GM19452 (cell line): ENCODE results near the gene TMEM181.
"Not testable (repeated sequence)": the region's sequence is repeated elsewhere in the genome, so short reads cannot be mapped to it uniquely, and the experiment has no call there.

ENCODE experiments used
- ATAC-seq: cut with Tn5 transposase; IDR thresholded peaks from one replicate; pipeline ENCODE4 v1.9.1; 2021; ENCODE audit not compliant: unreplicated experiment

TMEM181 gene

DNA sequence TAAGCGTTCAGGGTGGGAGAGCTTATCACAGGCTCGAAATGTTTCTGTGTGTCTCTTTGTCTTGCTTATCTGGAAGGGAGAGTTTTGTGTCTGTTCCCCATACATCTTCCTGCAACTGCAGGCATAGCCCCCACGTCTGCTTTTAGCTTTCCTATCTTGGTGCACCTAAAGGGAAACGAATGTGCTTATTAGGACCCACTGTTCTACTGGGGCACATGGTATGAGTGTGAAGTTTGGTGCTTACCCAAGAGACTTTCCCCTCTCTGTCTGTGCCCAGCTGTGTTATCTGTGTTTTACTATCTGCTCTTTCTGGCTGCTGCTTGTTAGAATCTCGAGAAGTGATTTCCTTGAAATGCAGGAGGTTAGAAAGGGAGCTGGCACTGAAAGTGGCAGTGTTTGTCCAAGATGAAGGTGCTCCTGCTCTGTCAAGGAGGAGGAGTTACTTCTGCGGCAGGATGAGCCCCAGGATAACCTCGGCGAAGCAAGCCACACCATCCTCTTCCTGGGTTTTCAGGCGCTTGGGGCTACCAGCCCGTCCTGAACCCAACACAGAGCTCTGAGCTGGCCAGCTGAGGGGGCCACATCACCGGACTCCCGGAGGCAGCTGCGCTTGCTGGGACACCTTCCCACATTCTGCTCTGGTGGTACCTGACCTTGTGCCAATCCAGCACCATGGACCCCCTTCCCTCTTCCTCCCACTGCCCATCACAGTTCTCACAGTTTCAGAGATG, 61.2 kb downstream of the TMEM181 start:
- no peak for ATAC-seq

DNA sequence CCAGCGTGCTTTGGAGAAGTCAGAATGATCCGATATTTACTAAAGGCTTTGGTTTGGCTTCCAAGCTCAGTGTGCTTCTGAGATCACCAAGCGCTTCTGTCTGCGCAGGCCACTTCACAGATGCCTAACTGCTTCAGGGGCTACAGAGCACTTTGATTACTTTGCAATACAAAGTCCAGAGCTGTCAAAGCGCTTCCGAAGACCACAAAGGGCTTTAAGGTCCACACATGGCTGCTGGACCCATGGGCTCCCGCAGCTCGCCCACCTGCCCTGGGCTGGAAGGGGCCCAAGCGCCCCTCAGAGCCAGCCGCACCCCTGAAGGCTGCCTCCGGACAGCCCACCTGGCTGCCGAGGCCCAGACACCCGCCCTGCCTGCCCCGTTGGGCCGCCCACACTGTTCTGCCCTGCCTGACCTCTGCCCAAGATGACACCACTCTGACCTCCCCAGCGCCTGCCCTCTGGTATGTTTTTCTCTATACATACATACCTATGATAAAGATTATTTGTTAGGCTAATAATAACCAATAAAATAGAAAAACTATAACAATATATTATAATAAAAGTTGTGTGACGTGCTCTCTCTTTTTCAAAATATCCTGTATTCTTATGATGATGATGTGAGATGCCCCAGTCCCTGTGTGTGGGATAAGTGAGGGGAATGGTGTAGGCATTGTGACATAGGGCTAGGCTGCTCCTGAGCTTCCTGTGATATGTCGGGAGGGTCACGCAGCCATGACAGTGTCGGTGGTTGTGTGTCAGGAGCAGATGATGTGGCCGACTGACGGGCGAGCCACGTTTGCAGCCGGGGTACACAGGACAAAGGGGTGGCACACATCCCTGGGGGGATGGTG, 62.0 kb downstream of the TMEM181 start:
- ATAC-seq: no peak

DNA sequence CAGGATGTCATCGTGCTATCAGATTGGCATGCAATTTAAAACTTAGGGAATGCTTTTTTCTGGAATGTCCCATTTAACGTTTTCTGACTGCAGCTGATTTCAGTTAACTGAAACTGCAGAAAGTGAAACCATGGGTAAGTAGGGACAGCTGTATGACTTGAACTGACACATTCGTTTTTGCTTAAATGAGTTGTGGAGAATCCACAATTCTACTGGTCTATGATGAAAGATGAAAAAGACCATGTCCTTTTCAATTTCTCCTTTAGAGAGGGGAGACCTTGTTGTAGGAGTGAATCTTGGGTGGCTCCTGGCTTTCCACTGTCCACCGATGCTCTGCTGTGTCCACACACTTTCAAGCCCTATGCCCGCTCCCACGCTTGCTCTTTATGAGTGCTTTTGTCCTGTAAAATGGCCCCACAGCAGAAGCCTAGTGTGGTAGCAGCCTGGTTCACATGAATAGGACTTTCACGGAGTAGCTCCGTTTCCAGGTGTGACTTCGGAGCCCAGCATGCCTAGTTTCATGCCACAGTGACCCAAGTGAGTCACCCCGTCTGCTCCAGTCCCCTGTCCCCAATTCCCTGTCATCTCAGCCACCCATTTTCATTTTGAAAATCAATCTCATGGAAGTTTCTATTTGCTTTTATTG, 62.8 kb downstream of the TMEM181 start:
- ATAC-seq: no peak

DNA sequence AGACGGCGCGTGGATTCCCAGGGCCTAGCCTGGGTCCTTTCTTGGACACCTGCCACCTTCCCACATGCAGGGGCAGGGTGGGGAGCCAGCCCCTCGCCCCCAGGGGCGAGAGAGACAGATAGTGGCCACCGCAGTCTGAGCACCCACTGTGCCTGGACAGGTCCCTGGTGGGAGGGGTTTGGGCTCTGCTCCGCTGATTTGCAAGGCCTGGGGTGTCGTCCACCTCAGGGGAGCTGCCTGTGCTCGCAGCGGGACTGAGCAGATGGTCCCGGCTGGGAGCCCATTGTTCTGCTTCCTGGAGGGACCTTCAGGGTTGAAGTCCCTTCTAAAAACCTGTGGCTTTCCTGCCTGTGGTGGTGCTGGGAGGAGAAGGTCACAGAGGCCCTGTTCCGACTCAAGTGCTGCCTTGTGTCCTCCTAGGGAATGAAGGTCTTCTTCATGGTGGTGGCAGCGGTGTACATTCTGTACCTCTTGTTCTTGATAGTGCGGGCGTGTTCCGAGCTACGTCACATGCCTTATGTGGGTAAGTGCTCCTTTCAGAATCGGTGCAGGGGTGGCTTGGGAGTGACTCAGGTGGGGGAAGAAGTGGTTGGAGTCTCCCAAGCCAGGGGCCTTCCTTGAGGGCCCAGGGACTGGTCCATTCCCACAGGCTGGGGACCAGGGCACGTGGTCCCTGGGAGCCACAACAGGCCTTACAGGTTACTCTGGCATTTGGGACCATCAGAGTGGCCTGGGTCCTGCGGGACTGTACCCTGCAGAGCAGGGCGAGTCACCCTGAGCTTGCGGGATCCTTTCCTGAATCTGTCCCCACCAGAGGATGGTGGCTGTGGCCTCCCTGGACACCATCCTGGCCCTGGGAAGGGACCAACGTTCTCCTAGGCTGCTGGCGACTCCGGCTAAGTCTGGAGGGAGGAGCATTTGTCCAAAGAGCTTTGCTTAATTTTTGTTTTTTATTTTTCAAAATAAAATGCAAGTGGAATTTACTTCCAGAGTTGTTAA, 65.1 kb downstream of the TMEM181 start:
- ATAC-seq: no peak

DNA sequence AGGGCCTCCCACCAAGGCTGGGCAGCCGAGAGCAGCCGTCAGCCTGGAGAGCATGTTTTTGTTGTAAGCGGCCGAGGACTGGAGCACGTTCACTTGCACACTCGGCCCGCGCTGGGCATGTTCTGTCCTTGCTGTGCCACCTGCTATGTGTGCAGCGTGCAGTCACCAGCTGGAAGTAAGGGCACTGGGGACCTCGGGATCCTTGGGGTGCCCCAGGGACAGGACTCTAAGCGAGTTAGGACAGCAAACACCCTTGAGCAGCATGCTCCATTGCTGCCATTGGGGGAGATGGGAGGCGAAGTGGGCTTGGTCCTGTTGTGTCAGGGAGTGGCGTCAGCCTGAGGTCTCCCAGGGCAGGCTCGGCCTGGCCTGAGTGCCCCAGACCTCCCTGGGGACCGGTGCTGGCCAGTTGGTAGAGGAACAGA, 66.0 kb downstream of the TMEM181 start:
- ATAC-seq: no peak

DNA sequence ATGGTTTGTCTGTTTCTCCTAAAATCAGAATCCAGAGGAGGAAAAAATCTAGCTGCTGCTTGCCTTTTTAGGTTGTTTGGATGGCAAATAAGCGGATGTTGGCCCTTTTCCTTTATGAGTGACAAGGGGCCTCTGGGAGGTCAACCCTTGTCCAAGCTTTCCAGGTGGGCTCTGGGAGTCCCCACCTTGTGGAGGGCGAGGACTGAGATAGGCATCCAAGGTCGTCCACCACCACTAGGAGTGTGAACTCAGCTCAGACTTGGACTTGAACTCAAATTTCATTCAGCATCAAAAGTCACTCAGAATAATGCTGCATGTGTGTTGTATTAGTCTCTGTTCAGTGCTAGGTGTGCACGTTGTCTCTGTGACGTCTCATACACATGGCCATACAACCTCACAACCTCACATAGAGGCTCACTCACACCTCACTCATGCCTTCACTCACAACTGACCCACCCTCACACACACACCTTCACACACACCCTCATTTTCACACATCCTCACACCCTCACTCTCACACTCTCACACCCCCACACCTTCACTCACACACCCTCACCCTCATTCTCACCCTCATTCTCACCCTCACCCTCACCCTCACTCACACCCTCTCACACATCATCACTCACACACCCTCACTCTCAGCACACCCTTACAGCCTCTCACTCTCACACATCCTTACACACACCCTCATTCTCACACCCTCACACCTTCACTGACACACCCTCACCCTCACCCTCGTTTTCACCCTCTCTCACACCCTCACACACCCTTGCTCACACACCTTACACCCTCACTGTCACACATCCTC, 66.7 kb downstream of the TMEM181 start:
- ATAC-seq: no peak

GRCh38 chr6:158627168-158627939, 67.5 kb downstream of the TMEM181 start:
- no peak for ATAC-seq

- no peak for ATAC-seq
Observed at GRCh38 chr6:158627940-158628211, 68.0 kb downstream of the TMEM181 start.

DNA sequence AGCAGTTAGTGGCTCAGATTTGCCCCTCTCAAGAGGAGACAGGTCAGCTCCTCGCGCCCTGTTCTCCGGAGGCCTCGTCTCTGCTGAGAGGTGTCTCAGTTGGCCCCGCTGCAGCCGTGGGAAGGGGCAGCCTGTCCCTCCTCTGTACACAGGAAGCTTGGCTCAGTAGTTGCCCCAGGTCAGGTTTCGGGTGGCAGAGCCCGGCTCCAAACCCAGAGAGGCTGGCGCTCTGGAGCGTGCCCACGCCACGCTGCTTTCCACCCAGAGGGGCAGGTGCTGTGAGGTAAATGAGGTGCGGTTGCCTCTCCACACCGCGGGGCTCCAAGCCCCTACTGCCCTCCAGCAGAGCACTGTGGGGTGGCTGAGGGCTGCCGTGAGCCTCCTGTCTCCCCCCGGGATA, 68.7 kb downstream of the TMEM181 start:
- ATAC-seq: no peak

- ATAC-seq: no peak
Observed at GRCh38 chr6:158629367-158630221, 69.7 kb downstream of the TMEM181 start.

GRCh38 chr6:158630938-158631616, 71.2 kb downstream of the TMEM181 start:
- no peak for ATAC-seq

- no peak for ATAC-seq
Observed at GRCh38 chr6:158631678-158632537, 72.0 kb downstream of the TMEM181 start.

- not testable (repeated sequence) for ATAC-seq
Observed at GRCh38 chr6:158632538-158633119, 72.7 kb downstream of the TMEM181 start.

DNA sequence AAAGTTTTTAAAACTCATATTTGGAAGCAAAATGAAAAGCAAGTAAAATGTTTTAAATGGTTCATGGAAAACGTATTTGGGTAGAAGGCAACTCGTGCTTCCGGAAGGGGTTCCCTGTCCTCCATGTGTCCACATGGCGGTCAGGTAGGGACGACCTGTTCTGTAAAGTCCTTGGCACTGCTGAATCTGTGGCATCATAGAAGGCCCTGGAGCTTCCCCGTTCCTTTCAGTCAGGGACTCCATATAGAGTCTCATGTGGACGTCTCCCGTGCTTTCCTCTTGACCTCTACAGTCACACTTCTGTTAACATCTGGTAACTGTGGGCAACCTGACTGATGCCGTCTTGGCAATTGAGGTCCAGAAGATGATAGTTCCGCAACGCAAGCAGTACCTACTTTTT, 73.2 kb downstream of the TMEM181 start:
- no peak for ATAC-seq

- no peak for ATAC-seq
Observed at GRCh38 chr6:158634695-158635426, 75.0 kb downstream of the TMEM181 start.
